ENCODE measurements around the gene RC3H1. TPM values are rescaled to one million over a fixed set of nuclear protein-coding genes. Genes with fewer than 3 reads are reported as not detected.
A peak's percentile ranks its signal among the peaks of the same experiment; 100 is the strongest.
"Not testable (repeated sequence)": the region's sequence is repeated elsewhere in the genome, so short reads cannot be mapped to it uniquely, and the experiment has no call there.

Gene RC3H1
- total and polyA plus RNA-seq, 5 donors = 4.3 to 25.0 (median 23.3) TPM

DNA sequence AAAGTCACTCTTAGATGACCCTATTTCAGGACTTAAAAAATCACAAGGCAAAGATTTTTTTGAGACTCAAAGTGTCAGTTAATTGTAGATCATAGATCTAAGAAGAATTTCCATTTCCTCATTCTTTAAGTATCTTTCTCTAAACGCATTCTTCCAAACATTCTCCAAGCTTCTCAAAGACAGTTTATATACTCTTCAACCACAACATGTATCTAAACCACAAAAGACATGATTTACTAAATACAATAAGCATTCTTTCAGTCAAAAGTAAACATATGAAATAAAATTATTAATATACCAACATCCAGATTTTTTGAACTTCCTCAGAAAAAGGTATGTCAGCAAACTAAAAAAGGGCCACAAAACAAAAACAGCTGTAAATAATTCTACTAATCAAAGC is 24.4 kb downstream of the RC3H1 start:
- Histone ChIP-seq H3K4me1 (ENCODE audit: control insufficient read depth, insufficient read depth, low read length) (peaks cover 2% of the 10 kb centered on the region), H3K27me3 (ENCODE audit: control insufficient read depth, insufficient read depth) (no peaks in the 10 kb centered on the region), H3K27ac (ENCODE audit: low read length) (no peak overlapping the region), H3K4me3 (ENCODE audit: low read length) (no peak overlapping the region), H3K9me3 (ENCODE audit: control insufficient read depth, low read length) (no peaks in the 10 kb centered on the region)
- ATAC-seq (no peak), DNase-seq (no peak)
- 33% methylated on average over 1 of the region's 1 CpG for WGBS
- intact Hi-C loops (cut with DNase I) = no loop called here

DNA sequence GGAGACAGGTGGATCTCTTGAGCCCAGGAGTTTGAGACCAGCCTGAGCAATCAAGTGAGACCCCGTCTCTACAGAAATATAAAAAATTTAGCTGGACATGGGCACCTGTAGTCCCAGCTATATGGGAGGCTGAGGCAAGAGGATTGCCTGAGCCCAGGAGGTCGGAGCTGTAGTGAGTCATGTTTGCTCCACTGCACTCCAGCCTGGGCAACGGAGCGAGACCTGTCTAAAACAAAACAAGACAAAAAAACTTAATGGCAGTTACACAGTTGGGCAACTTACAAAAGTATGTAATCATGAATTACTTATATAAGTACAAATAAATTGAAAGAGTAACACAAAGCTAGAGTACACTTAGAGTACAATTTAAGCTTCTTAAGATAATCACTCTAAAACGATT is 25.2 kb downstream of the RC3H1 start:
- intact Hi-C loops (cut with DNase I) = no loop called here
- WGBS = 91% methylated on average over 5 of the region's 5 CpGs
- DNase-seq (peak in 1 of 3 donors; percentile 31), ATAC-seq (no peak)
- no peak overlapping the region for H3K4me3 ChIP-seq (ENCODE audit: low read length)
- H3K4me1 ChIP-seq (ENCODE audit: control insufficient read depth, insufficient read depth, low read length) = peaks cover 2% of the 10 kb centered on the region
- no peaks in the 10 kb centered on the region for H3K27me3 ChIP-seq (ENCODE audit: control insufficient read depth, insufficient read depth)
- H3K9me3 ChIP-seq (ENCODE audit: control insufficient read depth, low read length) = no peaks in the 10 kb centered on the region
- H3K27ac ChIP-seq (ENCODE audit: low read length) = no peak overlapping the region

DNA sequence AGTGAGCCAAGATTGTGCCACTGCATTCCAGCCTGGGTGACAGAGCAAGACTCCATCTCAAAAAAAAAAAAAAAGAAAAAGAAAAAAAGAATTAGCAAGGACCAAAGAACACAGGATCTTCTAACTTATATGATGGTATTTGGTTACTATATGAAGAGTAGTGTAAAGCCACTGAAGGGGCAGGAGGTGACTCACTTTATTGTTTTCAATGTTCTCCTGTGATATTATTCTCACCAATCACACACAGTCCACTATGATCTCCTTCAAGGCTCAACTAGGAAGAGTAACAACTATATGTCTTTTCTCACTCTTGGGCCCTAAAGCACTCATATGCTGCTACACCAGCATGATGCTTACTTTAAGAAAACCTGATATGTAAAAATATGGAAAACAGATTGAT is 26.7 kb downstream of the RC3H1 start:
- Histone ChIP-seq H3K9me3 (ENCODE audit: control insufficient read depth, low read length) (no peaks in the 10 kb centered on the region), H3K4me1 (ENCODE audit: control insufficient read depth, insufficient read depth, low read length) (no peaks in the 10 kb centered on the region), H3K27me3 (ENCODE audit: control insufficient read depth, insufficient read depth) (no peaks in the 10 kb centered on the region), H3K27ac (ENCODE audit: low read length) (no peak overlapping the region), H3K4me3 (ENCODE audit: low read length) (no peak overlapping the region)
- ATAC-seq (no peak), DNase-seq (no peak)
- intact Hi-C loops (cut with DNase I) = no loop called here

DNA sequence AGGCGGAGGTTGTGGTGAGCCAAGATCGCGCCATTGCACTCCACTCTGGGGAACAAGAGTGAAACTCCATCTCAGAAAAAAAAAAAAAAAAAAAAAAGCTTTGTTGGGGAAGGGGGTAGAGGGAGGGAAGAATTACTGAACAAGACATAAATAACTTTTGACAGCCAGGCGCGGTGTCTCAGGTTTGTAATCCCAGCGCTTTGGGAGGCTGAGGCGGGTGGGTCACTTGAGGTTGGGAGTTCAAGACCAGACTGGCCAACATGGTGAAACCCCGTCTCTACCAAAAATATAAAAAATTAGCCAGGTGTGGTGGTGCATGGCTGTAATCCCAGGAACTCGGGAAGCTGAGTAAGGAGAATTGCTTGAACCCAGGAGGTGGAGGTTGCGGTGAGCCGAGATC is 28.2 kb downstream of the RC3H1 start:
- DNase-seq; H3K9me3 ChIP-seq (ENCODE audit: control insufficient read depth, low read length); ATAC-seq; H3K27me3 ChIP-seq (ENCODE audit: control insufficient read depth, insufficient read depth); H3K4me3 ChIP-seq (ENCODE audit: low read length); intact Hi-C loops (cut with DNase I); H3K4me1 ChIP-seq (ENCODE audit: control insufficient read depth, insufficient read depth, low read length); H3K27ac ChIP-seq (ENCODE audit: low read length): not testable (repeated sequence)
- 97% methylated on average over 11 of the region's 11 CpGs for WGBS

DNA sequence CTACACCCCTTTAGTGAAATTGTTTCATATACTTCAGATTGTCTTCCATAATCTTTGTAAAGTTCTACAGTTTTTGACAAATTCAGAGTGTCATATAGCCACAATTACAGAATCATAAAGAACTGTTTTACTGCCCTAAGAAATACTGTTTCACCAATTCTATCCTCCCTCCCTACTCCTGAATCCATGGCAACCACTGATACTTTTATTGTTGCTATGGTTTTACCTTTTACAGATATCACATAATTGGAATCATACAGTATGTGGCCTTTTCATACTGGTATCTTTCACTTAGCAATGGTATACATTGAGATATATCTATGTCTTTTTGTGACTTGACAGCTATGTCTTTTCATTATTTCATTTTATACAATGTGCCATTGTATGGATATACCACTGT is 34.1 kb downstream of the RC3H1 start:
- no peak overlapping the region for H3K27ac ChIP-seq (ENCODE audit: low read length)
- no peak overlapping the region for H3K4me3 ChIP-seq (ENCODE audit: low read length)
- ATAC-seq (no peak), DNase-seq (no peak)
- H3K4me1 ChIP-seq (ENCODE audit: control insufficient read depth, insufficient read depth, low read length) = no peaks in the 10 kb centered on the region
- no peaks in the 10 kb centered on the region for H3K9me3 ChIP-seq (ENCODE audit: control insufficient read depth, low read length)
- intact Hi-C loops (cut with DNase I) = no loop called here
- H3K27me3 ChIP-seq (ENCODE audit: control insufficient read depth, insufficient read depth) = no peaks in the 10 kb centered on the region

DNA sequence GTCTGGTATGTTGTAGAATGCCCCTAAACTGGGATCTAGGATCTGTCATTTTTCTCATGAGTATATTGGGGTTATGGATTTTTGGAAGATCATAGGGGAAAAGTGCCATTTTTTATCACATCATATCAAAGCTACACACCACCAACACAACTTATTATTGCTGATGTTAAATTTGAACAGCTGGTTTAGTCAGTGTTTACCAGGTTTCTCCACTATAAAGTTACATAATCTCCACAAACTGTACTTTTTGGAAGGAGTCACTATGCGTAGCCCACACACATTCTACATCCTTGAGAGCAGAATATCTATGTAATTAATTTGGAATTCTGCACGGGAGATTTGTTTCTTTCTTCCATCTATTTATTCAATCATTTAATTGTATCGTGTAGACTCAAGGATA is 35.2 kb downstream of the RC3H1 start:
- H3K27ac ChIP-seq (ENCODE audit: low read length) = no peak overlapping the region
- no peak for ATAC-seq
- no peaks in the 10 kb centered on the region for H3K9me3 ChIP-seq (ENCODE audit: control insufficient read depth, low read length)
- no peaks in the 10 kb centered on the region for H3K4me1 ChIP-seq (ENCODE audit: control insufficient read depth, insufficient read depth, low read length)
- WGBS = 93% methylated on average over 3 of the region's 3 CpGs
- no peaks in the 10 kb centered on the region for H3K27me3 ChIP-seq (ENCODE audit: control insufficient read depth, insufficient read depth)
- intact Hi-C loops (cut with DNase I) = no loop called here
- H3K4me3 ChIP-seq (ENCODE audit: low read length) = no peak overlapping the region
- no peak for DNase-seq

DNA sequence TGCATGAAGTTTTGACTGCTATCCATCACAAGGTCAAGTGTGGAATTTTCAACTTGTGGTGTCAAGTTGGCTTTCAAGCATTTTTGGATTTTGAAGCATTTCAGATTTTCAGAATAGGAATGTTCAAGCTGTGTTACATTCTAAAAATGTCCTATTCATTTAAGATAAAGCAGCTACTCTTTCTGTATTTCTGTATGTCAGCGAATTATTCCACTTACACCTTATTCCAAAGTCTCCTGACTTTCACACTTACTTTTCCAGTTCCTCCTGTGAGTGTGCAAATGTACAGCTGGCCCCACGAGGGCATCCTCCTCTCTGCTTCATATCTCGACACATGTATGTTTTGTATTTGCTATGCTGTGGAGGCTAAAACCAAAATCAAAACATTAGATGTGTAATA is 51.9 kb downstream of the RC3H1 start:
- ATAC-seq (no peak), DNase-seq (no peak)
- no peak overlapping the region for H3K27ac ChIP-seq (ENCODE audit: low read length)
- H3K9me3 ChIP-seq (ENCODE audit: control insufficient read depth, low read length) = no peaks in the 10 kb centered on the region
- WGBS = 77% methylated on average over 3 of the region's 3 CpGs
- H3K27me3 ChIP-seq (ENCODE audit: control insufficient read depth, insufficient read depth) = no peaks in the 10 kb centered on the region
- no peak overlapping the region for H3K4me3 ChIP-seq (ENCODE audit: low read length)
- intact Hi-C loops (cut with DNase I) = no loop called here
- no peaks in the 10 kb centered on the region for H3K4me1 ChIP-seq (ENCODE audit: control insufficient read depth, insufficient read depth, low read length)

DNA sequence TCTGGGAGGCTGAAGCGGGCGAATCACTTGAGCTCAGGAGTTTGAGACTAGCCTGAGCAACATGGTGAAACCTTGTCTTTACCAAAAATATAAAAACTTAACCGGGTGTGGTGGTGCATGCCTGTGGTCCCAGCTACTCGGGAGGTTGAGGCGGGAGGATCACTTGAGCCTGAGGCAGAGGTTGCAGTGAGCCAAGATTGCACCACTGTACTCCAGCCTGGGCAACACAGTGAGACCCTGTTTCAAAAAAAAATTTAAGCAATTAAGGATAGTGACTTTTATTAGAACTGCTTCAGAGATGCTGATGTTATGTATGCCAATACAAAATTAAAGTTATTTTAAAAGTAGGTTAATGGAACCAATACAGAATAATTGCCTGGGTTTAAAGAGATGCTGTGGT is 56.3 kb downstream of the RC3H1 start:
- WGBS = 94% methylated on average over 5 of the region's 5 CpGs
- ATAC-seq; intact Hi-C loops (cut with DNase I): not testable (repeated sequence)

DNA sequence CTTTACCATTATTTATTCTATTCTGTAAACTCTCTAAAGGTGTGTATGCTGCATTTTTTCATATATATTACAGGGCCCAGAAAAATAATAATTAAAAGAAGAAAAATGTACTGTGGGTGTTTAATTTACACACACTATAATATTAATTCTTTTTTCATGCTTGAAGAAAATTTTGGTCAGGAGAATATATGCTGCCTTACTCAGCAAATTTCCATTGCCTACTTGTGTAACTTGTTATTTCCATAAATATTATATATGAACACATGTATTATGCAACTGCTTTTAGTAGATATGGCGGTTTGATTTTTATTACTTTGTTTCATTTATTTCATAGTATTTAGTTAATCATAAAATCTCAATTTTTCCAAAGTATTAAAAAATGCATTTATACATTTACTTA is 58.7 kb downstream of the RC3H1 start:
- no peak overlapping the region for H3K4me3 ChIP-seq (ENCODE audit: low read length)
- 99% methylated on average over 1 of the region's 1 CpG for WGBS
- H3K27me3 ChIP-seq (ENCODE audit: control insufficient read depth, insufficient read depth) = no peaks in the 10 kb centered on the region
- no peak overlapping the region for H3K27ac ChIP-seq (ENCODE audit: low read length)
- no peak for DNase-seq
- no peaks in the 10 kb centered on the region for H3K4me1 ChIP-seq (ENCODE audit: control insufficient read depth, insufficient read depth, low read length)
- intact Hi-C loops (cut with DNase I) = no loop called here
- H3K9me3 ChIP-seq (ENCODE audit: control insufficient read depth, low read length) = no peaks in the 10 kb centered on the region
- no peak for ATAC-seq

More for the DNA sequence above, 56.3 kb downstream of the RC3H1 start:
- H3K4me3 ChIP-seq (ENCODE audit: low read length); DNase-seq; H3K27ac ChIP-seq (ENCODE audit: low read length); H3K27me3 ChIP-seq (ENCODE audit: control insufficient read depth, insufficient read depth); H3K9me3 ChIP-seq (ENCODE audit: control insufficient read depth, low read length); H3K4me1 ChIP-seq (ENCODE audit: control insufficient read depth, insufficient read depth, low read length): not testable (repeated sequence)

DNA sequence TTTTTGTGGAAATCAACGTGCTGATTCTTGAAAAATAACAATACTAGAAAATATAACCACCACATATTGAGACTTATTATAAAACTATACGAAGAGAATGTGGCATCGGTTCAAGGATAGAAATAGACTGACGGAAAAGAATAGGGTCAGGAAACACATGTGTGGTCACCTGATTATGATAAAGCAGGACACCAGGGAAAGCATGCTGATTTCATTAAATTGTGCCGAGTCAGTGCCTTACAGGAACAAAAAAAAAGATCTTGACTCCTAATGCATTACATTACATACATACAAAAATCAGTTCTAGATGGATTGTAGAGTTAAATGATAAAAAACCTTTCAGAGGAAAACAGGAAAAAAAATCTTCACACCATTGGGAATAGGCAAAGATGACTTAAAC is 61.5 kb downstream of the RC3H1 start:
- Histone ChIP-seq H3K9me3 (ENCODE audit: control insufficient read depth, low read length) (no peaks in the 10 kb centered on the region), H3K4me3 (ENCODE audit: low read length) (no peak overlapping the region), H3K27me3 (ENCODE audit: control insufficient read depth, insufficient read depth) (no peaks in the 10 kb centered on the region), H3K27ac (ENCODE audit: low read length) (no peak overlapping the region), H3K4me1 (ENCODE audit: control insufficient read depth, insufficient read depth, low read length) (no peaks in the 10 kb centered on the region)
- intact Hi-C loops (cut with DNase I) = no loop called here
- ATAC-seq (no peak), DNase-seq (no peak)
- 46% methylated on average over 5 of the region's 5 CpGs for WGBS

DNA sequence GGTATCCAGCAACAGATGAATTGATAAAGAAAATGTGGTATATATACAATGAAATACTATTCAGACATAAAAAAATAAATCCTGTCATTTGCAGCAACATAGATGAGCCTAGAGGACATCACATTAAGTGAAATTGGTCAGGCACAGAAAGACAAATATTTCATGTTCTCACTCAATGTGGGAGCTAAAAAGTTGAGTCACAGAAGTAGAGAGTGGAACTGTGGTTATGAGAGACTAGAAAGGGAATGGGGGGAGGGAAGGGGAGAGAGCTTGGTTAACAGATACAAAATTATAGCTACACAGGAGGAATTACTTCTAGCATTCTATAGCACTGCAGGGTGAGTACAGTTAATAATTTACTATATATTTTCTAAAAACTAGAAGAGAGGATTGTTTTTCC is 68.0 kb downstream of the RC3H1 start:
- intact Hi-C loops (cut with DNase I) = no loop called here
- no peaks in the 10 kb centered on the region for H3K9me3 ChIP-seq (ENCODE audit: control insufficient read depth, low read length)
- no peak for ATAC-seq

DNA sequence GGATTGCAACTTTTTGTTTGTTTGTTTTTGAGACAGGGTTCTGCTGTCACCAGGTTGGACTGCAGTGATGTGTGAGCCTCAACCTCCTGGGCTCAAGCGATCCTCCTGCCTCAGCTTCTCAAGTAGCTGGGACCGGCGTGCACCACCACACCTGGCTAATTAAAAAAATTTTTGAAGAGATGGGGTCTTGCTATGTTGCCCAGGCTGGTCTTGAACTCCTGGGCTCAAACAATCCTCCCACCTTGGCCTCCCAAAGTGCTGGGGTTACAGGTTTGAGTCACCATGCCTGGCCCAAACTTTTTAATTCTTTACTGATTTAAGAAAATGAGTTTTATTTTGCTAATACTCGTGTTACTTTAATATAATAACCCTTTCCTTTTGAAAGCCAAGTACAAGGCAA is 73.6 kb downstream of the RC3H1 start:
- no peaks in the 10 kb centered on the region for H3K27me3 ChIP-seq (ENCODE audit: control insufficient read depth, insufficient read depth)
- H3K9me3 ChIP-seq (ENCODE audit: control insufficient read depth, low read length) = no peaks in the 10 kb centered on the region
- H3K4me1 ChIP-seq (ENCODE audit: control insufficient read depth, insufficient read depth, low read length) = no peaks in the 10 kb centered on the region
- H3K27ac ChIP-seq (ENCODE audit: low read length) = no peak overlapping the region
- DNase-seq (no peak), ATAC-seq (no peak)
- no peak overlapping the region for H3K4me3 ChIP-seq (ENCODE audit: low read length)
- intact Hi-C loops (cut with DNase I) = no loop called here
- WGBS = 96% methylated on average over 4 of the region's 4 CpGs

More for the DNA sequence above, 68.0 kb downstream of the RC3H1 start:
- Histone ChIP-seq H3K4me3 (ENCODE audit: low read length) (no peak overlapping the region), H3K27me3 (ENCODE audit: control insufficient read depth, insufficient read depth) (no peaks in the 10 kb centered on the region), H3K27ac (ENCODE audit: low read length) (no peak overlapping the region), H3K4me1 (ENCODE audit: control insufficient read depth, insufficient read depth, low read length) (no peaks in the 10 kb centered on the region)
- DNase-seq = no peak

All from right cardiac atrium (tissue), 5 donors.